Measurements from ENCODE around the gene CHIA.

The CHIA gene

GRCh38 chr1:111364690-111365089 is 74.0 kb downstream of the CHIA start:
- H3K9me3 ChIP-seq (ENCODE audit: control insufficient read depth in 2 of 2, low read length in 2 of 2) = no peaks in the 10 kb centered on the region
- H3K4me1 ChIP-seq (ENCODE audit: control insufficient read depth, insufficient read depth, low read length) = no peaks in the 10 kb centered on the region
- peaks cover 8 to 9% of the 10 kb centered on the region in 2 donors for H3K27me3 ChIP-seq (ENCODE audit: control insufficient read depth in 1 of 2, insufficient read depth in 2 of 2, low read length in 2 of 2)
- H3K4me3 ChIP-seq (ENCODE audit: low read length in 2 of 2) = no peak overlapping the region
- no peak overlapping the region for H3K27ac ChIP-seq (ENCODE audit: low read length)
- no peaks in the 10 kb centered on the region for H3K36me3 ChIP-seq (ENCODE audit: control insufficient read depth in 2 of 2, insufficient read depth in 2 of 2, low read length in 2 of 2)
- no peak overlapping the region for H3K9ac ChIP-seq (ENCODE audit: low read length in 2 of 2)

- H3K9ac ChIP-seq (ENCODE audit: low read length in 2 of 2) = no peak overlapping the region
- H3K4me3 ChIP-seq (ENCODE audit: low read length in 2 of 2) = no peak overlapping the region
- no peaks in the 10 kb centered on the region for H3K4me1 ChIP-seq (ENCODE audit: control insufficient read depth, insufficient read depth, low read length)
Measured at GRCh38 chr1:111366256-111366655, 75.6 kb downstream of the CHIA start.

DNA sequence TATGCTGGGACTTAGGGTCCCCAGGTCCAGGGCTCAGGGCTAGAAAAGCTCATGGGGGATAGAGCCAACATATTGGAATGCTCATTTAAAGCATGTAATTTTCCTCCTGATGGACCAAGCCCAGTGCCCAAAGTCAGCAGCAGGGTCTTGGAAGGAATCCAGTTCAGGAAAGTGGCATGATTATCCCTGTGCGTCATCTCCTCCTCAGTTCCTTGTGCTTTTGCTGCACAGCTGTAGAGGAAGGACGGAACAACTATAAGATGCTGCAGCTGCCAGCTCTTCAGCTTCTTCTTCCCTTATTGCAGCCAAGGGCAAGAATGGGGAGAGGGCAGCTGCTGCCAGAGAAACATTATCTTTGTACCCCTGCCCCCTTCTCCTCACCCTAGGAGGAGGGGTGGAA is 78.5 kb downstream of the CHIA start:
- H3K9ac ChIP-seq (ENCODE audit: low read length in 2 of 2) = no peak overlapping the region
- H3K27ac ChIP-seq (ENCODE audit: low read length) = no peak overlapping the region
- no peaks in the 10 kb centered on the region for H3K4me1 ChIP-seq (ENCODE audit: control insufficient read depth, insufficient read depth, low read length)
- no peak overlapping the region for H3K4me3 ChIP-seq (ENCODE audit: low read length in 2 of 2)
- H3K27me3 ChIP-seq (ENCODE audit: control insufficient read depth in 1 of 2, insufficient read depth in 2 of 2, low read length in 2 of 2) = peaks cover 13% of the 10 kb centered on the region in 2 donors
- H3K36me3 ChIP-seq (ENCODE audit: control insufficient read depth in 2 of 2, insufficient read depth in 2 of 2, low read length in 2 of 2) = no peaks in the 10 kb centered on the region
- H3K9me3 ChIP-seq (ENCODE audit: control insufficient read depth in 2 of 2, low read length in 2 of 2) = no peaks in the 10 kb centered on the region

More at GRCh38 chr1:111366256-111366655, 75.6 kb downstream of the CHIA start:
- H3K36me3 ChIP-seq (ENCODE audit: control insufficient read depth in 2 of 2, insufficient read depth in 2 of 2, low read length in 2 of 2) = no peaks in the 10 kb centered on the region
- H3K9me3 ChIP-seq (ENCODE audit: control insufficient read depth in 2 of 2, low read length in 2 of 2) = no peaks in the 10 kb centered on the region
- no peak overlapping the region for H3K27ac ChIP-seq (ENCODE audit: low read length)
- H3K27me3 ChIP-seq (ENCODE audit: control insufficient read depth in 1 of 2, insufficient read depth in 2 of 2, low read length in 2 of 2) = peaks cover 9 to 11% of the 10 kb centered on the region in 2 donors

- Histone ChIP-seq H3K4me1 (ENCODE audit: control insufficient read depth, insufficient read depth, low read length) (no peaks in the 10 kb centered on the region), H3K36me3 (ENCODE audit: control insufficient read depth in 2 of 2, insufficient read depth in 2 of 2, low read length in 2 of 2) (no peaks in the 10 kb centered on the region), H3K9ac (ENCODE audit: low read length in 2 of 2) (no peak overlapping the region), H3K9me3 (ENCODE audit: control insufficient read depth in 2 of 2, low read length in 2 of 2) (no peaks in the 10 kb centered on the region), H3K4me3 (ENCODE audit: low read length in 2 of 2) (no peak overlapping the region), H3K27me3 (ENCODE audit: control insufficient read depth in 1 of 2, insufficient read depth in 2 of 2, low read length in 2 of 2) (peaks cover 13% of the 10 kb centered on the region in 2 donors), H3K27ac (ENCODE audit: low read length) (no peak overlapping the region)
Measured at GRCh38 chr1:111369645-111370044, 79.0 kb downstream of the CHIA start.

Measured in stomach smooth muscle (tissue), 2 donors.